Measurements from ENCODE around the gene AKAP13.

AKAP13 gene

GRCh38 chr15:85362436-85363081, 17.8 kb upstream of the AKAP13 start:
- DNase-seq (ENCODE audit: low spot score), result no peak
- TF ChIP-seq CTCF (IDR thresholded peaks at IDR 0.05; ENCODE audit: extremely low read depth, missing control alignments), result no peak

DNA sequence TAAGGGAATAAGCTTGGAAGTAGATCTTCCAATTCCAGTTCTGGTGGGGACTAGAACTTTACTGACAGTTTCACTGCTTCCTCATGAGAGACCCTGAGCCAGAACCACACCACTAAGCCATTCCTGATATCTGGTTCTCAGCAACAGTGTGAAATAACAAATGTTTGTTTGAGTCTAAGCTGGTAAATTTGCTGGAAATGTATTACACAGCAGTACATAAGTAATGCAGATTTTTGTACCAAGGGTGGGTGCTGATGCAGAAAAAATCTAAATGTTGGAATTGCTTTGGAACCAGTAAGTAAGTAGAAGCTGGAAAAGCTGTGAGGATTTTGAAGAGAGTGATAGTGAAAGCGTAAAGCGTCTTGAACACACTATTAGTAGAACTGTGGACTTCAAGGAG, 14.4 kb upstream of the AKAP13 start:
- no peak for TF ChIP-seq CTCF (IDR thresholded peaks at IDR 0.05; ENCODE audit: extremely low read depth, missing control alignments)
- no peak for DNase-seq (ENCODE audit: low spot score)

DNA sequence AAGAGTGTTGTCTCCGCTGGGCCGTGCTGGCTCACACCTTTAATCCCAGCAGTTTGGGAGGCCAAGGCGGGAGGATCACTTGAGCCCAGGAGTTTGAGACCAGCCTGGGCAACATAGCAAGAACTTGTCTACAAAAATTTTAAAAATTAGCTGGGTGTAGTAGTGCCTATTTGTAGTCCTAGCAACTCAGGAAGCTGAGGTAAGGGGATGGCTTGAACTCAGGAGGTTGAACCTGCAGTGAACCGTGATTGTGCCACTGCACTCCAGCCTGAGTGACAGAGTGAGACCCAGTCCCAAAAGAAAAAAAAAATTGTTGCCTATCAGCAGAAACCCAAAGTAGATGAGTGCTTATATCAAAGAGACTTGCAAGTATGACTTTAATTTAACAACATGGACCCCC, 12.7 kb upstream of the AKAP13 start:
- no peak for TF ChIP-seq CTCF (IDR thresholded peaks at IDR 0.05; ENCODE audit: extremely low read depth, missing control alignments)
- DNase-seq (ENCODE audit: low spot score), result no peak

DNA sequence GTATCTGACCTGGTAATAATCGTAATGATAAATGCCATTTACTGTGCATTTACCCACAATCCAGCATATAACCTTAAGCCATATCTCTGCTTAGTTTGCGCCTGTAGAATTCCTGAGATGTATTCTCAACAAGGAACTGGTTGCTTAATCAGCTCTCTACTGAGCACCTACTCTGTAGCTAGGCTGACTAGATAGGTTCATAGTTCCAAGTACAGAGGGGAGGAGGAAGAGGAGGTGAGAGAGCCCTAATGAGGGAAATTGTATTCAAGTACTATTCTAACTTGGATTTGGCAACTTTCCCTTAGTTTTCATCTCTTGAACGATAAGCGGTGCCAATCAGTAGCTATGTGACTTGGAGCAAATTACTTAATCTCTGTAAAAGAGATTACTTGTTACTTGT, 5.6 kb upstream of the AKAP13 start:
- DNase-seq (ENCODE audit: low spot score), result no peak
- no peak for TF ChIP-seq CTCF (IDR thresholded peaks at IDR 0.05; ENCODE audit: extremely low read depth, missing control alignments)

DNA sequence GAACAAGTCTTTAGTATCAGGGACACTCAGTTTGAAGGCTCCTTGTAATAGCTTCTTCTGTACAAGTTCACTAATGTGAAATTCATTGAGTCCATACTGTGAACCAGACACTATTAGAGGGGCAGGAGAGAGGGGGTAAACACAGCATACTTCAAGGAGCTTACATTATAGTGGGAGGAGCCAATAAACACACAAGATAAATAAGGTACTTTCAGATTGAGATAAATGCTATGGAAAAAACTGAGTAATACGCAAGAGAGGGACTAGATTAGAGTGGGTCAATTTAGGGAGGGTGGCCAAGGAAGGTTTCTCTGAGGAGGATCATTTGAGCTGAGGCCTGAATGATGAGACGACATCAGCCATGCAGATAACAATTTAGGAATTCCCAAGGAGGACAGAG, 3.1 kb upstream of the AKAP13 start:
- TF ChIP-seq CTCF (IDR thresholded peaks at IDR 0.05; ENCODE audit: extremely low read depth, missing control alignments), result no peak
- DNase-seq (ENCODE audit: low spot score), result no peak

DNA sequence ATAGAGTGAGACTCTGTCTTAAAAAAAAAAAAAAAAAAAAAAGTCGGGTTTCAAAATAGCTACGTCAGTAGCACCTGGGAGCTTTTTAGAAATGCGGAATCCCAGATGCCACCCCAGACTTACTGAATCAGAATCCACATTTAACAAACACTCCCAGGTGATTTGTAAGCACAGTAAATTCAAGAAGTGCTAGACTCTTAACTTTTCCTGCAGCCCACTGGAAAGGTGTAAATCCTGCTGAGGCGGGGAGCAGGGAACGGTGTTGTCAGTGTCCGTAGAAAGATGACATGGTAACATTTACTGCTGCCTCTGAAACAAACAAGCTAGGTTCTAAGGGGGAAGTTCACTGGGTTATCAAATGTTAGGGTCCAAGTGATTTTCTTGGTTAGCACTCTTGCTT, 2.4 kb upstream of the AKAP13 start:
- no peak for DNase-seq (ENCODE audit: low spot score)
- TF ChIP-seq CTCF (IDR thresholded peaks at IDR 0.05; ENCODE audit: extremely low read depth, missing control alignments), result no peak

- no peak for DNase-seq (ENCODE audit: low spot score)
Observed at GRCh38 chr15:85379403-85380131, 836 bp upstream of the AKAP13 start.

More at GRCh38 chr15:85379403-85380131, 836 bp upstream of the AKAP13 start:
- no peak for TF ChIP-seq CTCF (IDR thresholded peaks at IDR 0.05; ENCODE audit: extremely low read depth, missing control alignments)
